ENCODE data around the gene RAPGEF3. TPM values are rescaled to one million over a fixed set of nuclear protein-coding genes. Genes with fewer than 3 reads are reported as not detected.

The RAPGEF3 gene
- total RNA-seq, 1 donor from 2014 or later = 37.3 TPM

DNA sequence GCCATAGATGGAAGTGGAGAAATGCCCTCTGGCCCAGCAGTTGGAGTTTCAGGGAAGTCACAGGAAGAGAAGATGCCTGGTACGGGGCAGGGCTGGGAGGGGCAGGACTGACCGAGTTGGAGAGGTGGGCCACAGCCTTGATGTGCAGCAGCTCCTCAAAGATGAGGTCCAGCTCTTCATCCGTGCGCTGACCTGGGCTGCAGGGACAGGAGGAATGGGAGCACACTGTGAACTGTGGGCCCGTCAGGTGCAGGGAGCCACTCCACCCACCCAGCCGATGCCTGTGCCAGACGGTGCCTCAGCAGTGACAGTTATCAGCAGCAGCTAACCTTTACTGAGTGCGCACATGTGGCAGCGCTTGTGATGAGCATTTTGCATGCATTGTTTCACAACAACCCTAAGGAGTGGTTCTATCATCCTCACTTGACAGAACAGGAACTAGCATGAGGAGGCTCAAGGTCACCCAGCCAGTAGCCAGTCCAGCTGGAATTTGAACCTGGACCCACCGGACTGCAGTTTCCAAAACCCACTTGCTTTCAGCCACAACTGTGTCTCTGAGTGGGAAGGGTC lies 8.4 kb downstream of the RAPGEF3 start:
- no peak for DNase-seq (ENCODE audit: missing footprints)
- intact Hi-C loops (cut with DNase I) = no loop called here
- no peak for ATAC-seq

DNA sequence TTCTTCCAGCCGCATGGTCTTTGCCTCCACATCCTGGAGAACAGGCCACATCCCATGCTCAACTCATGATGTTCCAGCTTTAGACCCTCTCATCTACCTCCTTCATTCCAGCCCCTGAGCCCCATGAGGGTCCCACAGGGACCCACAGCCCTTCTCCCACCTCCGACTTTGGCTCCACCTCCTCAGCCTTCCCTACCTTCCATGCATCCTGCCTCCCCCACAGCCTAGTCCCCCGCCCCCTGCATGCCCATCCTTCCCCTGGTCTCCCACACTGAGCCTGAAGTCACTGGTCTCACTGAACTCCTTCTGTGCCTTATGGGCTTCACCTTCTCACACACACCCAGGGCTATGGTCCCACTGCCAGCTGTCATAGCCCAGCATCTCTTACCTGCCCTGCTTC lies 9.8 kb downstream of the RAPGEF3 start:
- ATAC-seq (no peak), DNase-seq (ENCODE audit: missing footprints) (no peak)
- intact Hi-C loops (cut with DNase I) = no loop called here

DNA sequence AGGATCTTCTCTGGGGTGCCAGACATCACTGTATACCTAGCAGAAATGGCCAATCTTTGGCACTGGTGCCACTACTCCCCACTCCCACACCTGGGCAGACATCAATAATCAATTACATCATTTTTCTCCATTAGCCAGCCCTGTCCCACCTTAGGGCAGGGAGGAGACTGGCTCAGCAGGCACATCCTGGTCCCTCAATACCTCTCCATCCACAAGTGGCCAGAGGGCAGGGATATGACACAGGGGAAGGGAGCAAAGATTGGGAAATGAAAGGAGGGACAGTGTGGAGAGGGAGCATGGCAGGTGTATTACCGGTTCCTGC lies 10.2 kb downstream of the RAPGEF3 start:
- no peak for DNase-seq (ENCODE audit: missing footprints)
- ATAC-seq = no peak
- intact Hi-C loops (cut with DNase I) = no loop called here

DNA sequence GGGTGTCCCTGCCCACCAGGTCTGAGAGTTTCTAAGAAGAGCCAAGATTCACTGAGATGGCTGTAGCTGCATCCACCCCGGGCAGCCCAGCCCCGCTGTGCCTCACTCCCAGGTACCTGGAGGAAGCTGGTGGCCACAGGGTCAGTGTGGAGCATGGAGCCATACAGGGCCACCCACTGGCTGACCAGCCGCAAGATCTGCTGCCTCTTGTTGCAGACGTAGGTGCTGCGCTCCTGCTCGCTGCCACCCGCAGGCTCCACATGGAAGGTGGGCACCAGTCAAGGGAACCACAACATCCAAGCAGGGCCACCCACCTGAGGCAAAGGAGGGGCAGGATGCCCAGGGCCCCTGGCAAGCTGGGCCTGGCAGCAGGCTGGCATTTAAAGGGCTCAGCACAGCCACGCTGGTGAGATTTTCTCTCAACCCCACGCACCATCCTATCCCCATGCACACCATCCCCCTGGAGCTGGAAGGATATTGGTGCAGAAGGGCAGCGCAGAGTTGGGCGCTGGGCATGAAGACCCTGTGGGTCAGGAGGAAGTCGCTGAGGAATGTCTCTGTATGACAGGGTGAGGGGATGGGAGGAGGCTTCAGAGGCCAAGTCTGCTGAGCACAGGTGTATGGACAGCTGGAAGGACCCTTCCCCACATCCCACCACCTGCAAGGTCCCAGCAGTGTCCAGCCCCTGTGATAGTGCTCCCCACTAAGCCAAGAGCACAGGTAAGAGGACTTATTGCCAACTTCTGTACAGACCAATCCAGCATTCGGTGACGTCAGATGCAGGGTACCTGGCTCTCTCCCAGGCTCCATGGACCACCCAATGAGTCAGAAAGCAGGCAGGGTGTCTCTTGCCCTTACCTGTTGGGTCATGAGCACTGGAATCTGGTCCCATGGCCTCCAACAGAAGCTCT lies 10.8 kb downstream of the RAPGEF3 start:
- no peak for ATAC-seq
- intact Hi-C loops (cut with DNase I) = no loop called here
- no peak for DNase-seq (ENCODE audit: missing footprints)

DNA sequence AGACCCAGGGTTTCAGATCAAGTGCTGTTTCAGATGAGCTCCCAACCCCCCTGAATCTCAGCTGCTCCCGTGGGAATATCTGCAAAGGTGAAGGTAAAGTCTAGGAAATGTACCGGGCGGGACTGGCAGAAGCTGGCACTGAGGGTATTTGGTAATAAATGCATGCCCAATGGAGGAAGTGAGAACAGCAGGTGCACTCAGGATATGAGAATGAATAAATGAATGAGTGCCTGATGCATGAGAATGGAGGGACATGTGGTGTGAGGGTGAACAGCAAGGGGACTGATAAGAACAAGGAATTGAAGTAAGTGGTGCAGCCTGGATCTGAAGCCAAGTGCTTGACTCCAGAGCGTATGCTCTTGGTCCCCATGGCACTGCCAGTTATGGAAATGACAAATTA lies 11.6 kb downstream of the RAPGEF3 start:
- intact Hi-C loops (cut with DNase I) = no loop called here
- ATAC-seq = no peak
- DNase-seq (ENCODE audit: missing footprints) = no peak

DNA sequence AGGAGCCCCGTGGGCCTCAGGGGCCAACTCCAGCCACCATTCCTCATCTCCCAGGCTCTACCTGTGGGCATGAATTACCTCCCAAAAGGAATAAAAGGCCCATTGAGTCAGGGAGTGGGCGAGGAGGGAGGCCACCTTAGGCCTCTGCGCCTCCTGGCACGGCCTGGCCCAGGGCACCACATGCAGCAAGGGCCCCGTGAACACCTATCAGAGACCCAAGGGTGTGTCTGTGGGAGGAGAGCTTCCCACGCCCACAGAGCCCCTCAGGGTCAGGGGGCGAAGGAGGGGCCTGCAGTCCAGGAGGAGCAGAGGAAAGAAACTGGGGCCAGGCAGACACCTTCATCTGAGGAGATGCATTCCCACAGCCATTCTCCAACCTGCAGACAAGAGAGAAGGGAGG lies 12.2 kb downstream of the RAPGEF3 start:
- intact Hi-C loops (cut with DNase I) = no loop called here
- no peak for DNase-seq (ENCODE audit: missing footprints)
- ATAC-seq = no peak

DNA sequence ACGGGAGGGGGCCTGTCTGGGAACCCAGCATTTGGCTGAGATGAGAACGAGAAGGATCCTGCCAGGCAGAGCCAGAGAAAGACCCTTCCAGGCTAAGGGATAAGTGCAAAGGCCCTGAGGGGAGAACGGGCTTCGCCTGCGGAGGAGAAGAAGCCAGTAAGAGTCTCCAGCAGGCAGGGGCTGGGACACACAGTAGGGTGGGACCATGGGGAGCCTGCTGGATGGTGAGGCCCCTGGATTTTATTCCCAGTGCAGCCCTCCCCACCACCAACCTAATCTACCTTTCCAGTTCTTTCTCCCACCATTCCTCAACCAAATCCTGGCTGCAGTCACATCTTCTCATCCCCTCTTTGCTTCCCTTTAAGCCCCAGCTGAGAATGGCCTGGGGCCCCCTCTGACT lies 12.6 kb downstream of the RAPGEF3 start:
- ATAC-seq (no peak), DNase-seq (ENCODE audit: missing footprints) (no peak)
- intact Hi-C loops (cut with DNase I) = no loop called here

DNA sequence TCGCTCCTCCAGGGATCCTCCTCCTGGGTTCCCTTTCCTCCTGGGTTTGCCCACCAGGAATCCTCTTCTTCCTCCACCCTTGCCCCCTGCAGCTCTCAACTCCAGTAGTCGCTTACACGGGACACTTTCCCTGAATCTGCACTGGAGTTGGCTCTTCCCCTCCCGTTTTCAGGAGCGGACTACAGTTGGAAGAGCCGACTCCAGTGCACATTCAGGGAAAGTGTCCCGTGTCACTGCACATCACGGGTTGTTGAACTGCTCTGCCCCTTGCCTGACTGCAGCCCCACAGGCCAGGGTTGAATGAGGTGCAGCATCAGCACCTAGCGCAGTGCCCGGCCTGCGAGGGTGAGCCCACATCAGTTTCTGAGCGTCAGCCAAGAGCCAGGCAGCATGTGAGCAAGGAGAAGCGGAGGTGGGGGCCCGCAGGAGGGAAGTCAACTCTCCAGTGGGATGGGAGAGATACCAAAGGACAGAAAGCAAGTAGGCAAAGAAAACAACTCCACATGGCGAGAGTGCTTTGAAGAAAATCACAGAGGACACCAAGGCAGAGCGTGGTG lies 13.1 kb downstream of the RAPGEF3 start:
- peak; percentile 71 for DNase-seq (ENCODE audit: missing footprints)
- intact Hi-C loops (cut with DNase I) = no loop called here
- peak; percentile 17 for ATAC-seq

DNA sequence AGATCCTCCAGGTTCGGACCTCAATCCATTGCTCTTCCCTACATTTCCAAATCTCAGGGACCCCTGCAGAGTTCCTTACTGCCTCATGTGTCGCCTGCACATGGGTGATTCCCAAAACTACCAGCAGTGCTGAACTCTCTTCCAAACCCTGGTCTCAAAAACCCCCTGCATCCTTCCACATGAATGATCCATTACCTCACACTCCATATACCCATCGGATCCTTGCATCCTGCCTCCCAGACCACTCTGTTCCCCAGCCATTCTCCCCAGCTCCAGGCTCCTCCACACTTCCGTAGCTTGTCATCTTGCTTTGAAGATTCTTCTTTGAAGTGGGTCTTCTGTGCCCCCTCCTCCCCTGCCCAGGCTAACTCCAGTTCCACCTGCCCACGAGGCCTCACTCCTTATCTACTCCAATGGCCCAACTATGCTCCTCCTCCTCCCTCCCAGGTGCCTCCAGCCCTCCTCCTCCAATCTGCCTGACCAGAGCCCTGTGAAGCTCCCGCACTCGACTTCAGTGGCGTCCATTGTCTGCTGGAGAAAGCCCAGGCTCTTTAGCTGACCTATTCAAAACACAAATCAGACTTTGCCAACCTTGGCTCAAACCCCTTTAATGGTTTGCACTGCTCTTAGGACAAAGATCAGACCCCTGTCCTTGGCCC lies 13.8 kb downstream of the RAPGEF3 start:
- no peak for DNase-seq (ENCODE audit: missing footprints)
- ATAC-seq = no peak
- intact Hi-C loops (cut with DNase I) = no loop called here

DNA sequence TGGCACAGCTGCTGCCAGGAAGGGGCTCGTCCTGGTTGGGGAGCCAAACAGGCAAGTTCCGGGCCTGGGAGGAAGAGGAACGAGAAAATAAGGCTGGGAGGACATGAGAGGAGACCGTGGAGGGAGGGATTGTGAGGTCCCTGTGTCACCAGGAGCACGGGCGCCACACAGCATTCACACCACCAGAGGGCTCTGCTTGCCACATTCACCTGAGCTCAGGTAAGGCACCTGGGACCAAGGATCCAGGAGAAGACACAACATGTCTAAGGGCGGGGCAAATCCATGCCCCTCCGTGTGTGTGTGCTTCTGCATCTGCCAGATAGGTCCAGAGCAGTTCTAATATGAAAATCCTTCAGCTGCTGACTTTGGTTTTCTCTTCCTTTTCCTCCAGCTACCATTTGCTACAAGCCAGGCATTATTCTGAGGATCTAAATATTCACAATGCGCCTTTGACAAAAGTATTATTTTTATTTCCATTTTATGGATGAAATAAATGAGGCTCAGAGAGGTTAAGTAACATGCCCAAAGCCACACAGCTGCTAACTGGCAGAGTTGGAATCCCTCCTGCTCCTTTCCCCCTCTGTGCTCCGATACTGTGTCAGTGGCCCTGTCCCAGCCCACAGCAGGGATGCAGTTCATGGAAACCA lies 14.6 kb downstream of the RAPGEF3 start:
- ATAC-seq (no peak), DNase-seq (ENCODE audit: missing footprints) (no peak)
- intact Hi-C loops (cut with DNase I) = no loop called here

DNA sequence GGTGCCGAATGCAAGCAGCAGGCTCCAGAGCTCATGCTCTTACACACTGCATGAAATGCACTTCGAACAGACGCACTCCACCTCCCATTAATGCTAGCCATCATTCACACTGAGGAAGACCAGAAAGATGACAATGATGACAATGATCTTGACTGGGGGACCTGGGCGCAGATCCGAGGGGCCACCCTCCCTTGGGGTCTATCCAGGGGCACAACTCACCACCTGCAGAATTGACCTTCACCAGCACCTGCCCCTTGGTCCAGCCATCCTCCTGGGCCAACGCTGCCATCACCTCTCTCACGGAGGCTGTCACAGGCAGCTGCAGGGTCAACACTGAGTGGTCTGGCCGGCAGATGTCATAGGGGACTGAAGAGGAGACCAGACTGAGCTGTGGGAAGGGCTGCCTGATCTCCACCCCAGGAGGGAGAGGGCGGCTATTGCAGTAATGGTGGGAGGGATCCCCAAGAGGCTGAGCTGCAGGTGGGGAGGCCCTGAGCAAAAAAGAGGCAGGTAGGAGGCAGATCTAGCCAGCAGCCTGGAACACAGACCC lies 15.3 kb downstream of the RAPGEF3 start:
- ATAC-seq (no peak), DNase-seq (ENCODE audit: missing footprints) (no peak)
- intact Hi-C loops (cut with DNase I) = no loop called here

DNA sequence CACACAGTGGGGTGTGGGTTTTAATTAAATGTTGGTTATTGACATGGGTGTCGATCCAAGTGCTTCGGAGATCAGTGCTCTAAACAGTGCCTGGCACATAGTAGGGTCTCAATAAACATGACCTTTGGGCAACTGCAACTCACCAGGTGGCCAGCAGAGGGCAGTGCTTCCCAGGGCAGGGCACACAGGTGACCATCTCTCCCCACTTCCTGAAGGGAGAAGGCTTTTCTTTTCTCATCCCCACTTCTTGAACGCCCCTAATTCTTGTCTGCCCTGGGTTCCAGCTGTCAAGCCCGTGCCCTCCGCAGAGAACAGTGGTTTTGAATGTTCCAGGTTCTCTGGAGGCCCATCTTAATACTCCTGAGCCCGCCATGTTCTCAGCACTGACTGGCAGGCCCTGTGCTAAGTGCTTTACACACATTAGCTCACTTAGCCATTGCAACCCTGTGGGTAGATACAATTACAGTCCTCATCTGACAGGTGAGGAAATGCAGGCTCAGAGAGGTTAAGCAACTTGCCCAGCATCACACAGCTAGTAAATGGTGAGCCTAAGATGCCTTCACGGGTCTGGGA lies 16.3 kb downstream of the RAPGEF3 start:
- intact Hi-C loops (cut with DNase I) = no loop called here
- no peak for ATAC-seq
- no peak for DNase-seq (ENCODE audit: missing footprints)

DNA sequence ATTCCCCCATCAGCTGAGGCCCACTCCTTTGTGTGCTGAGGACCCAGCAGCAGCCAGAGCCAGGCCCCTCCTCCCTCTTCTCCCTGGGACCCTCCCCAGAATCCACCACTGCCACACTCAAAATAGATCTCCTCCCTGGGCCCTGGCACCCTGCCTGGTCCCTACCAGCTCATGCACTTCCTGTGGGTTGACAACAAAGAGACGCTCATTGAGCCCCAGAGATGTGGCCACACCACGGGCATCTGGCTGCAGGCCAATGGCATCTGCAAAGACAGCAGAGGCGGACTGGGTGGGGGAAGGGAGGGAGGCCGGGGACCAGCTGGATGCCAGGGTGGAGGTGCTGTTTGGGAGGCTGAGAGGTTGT lies 17.4 kb downstream of the RAPGEF3 start:
- DNase-seq (ENCODE audit: missing footprints) = peak; percentile 95
- intact Hi-C loops (cut with DNase I) = no loop called here
- ATAC-seq = no peak

DNA sequence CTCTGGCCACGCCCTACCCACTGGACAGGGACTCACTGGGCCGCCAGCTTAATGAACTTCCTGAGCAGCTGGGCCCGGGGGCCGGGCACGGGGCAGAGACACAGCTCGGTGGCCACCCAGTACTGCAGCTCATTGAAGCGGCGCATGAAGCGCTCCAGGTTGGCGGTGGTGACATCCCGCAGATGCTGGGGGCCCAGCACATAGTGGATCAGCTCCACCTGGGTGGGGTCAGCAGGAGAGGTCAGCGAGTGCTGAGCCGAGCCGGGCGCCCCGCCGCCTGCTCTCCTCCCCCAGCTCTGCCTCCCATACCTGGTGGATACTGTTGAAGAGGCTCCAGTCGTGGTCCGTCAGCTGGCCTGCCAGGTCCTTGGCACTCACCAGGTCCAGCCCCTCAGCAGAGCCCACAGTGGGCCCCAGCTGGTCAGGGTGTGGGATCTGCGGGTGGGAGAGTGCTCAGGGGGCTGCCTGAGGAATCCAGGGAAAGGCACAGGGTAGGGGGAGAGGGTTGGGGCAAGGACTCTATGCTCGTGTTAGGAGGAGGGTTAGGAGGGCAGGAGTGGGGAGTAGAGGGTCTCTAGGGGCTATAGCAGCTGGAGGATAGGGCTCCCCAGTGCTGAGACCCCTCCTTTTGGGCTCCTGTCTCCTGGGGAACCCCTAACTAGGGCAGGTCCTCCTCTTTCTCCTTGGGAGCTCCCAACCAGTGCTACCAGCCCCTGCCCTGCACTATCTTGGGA lies 17.9 kb downstream of the RAPGEF3 start:
- intact Hi-C loops (cut with DNase I) = no loop called here
- ATAC-seq (no peak), DNase-seq (ENCODE audit: missing footprints) (no peak)

DNA sequence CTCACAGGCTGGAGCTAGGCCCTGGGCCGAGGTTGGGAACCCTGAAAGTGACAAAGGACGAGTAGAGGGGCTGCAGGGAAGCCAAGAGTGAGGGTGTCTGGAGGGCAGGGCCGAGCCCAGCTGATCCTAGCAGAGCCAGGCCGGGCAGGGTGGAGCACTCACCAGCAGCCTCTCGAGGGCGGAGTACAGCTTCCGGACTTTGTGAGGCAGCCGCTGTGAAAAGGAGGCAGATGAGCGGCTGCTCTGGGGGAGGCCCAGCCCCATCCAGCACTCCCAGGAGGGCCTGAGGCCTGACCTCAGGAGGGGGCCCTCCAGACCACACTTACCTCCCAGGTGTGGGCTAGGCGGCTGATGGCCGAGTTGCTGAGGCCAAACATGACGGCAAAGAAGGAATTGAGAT lies 18.7 kb downstream of the RAPGEF3 start:
- intact Hi-C loops (cut with DNase I) = no loop called here
- peak; percentile 81 for DNase-seq (ENCODE audit: missing footprints)
- ATAC-seq = no peak

DNA sequence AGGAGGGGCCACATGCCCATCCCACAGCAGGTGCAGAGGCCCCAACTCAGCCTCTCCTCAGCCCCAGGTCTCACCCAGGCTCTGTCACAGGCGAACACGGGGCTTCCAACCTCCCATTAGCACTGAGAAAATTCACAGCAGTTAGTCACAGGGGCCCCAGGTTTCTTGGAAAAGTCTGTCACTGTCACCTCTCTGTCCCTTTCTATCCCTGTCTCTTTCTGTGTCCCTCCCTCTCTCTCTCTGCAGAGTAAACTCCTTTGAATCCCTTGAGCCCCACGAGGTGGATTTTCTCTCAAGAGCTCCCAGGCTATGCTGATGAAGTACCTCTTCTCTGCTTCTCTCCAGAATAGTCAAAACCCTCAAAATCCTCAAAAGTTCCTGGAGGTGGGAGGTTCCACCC lies 19.4 kb downstream of the RAPGEF3 start:
- ATAC-seq = no peak
- intact Hi-C loops (cut with DNase I) = no loop called here
- DNase-seq (ENCODE audit: missing footprints) = no peak

DNA sequence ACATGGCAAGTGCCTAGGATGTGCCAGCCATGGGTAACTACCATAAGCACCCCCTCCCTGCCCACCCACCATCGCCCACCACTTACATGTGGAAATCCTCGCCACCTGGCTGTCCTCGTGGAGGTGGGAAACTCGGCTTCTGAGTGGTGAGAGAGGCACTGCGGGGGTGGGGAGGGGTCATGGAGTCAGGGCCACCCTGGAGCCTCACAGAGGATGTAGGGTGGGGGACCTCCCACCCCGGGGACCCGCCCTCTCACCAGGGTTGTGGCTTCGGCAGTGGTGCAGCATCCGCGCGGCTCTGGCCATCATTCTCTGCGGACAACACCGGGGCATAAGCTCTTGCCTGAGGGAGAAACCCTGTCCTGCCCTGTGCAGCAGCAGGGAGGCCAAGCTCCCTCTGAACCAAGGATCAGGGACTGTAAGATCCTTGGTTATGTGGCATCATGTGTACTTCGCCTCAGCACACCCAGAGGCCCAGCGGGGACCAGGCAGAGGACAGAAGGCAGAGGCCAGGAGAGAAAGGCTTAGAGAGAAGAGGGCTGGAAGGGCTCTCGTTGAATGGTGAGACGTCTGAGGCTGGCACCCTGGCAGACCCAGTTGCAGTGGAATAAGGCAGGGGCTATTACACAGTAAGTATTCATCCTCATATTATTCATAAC lies 20.6 kb downstream of the RAPGEF3 start:
- ATAC-seq (no peak), DNase-seq (ENCODE audit: missing footprints) (no peak)
- intact Hi-C loops (cut with DNase I) = loop anchor here (1.0 to 2.0 kb wide), 2 partner anchors 15 to 21 kb away; no protein-coding TSS in a partner anchor
